Hepatocyte (in vitro differentiated cells): ENCODE results near the gene SLC35F5. TPM values are rescaled to one million over a fixed set of nuclear protein-coding genes. Genes with fewer than 3 reads are reported as not detected.

Source experiments
- DNase-seq: peaks from one replicate; pipeline ENCODE4 v3.0.0-alpha.2; 2016; ENCODE audit warnings: low spot score
- H2AFZ ChIP-seq: fragments of 200-600 bp; sonication (generic); 2 replicates; pipeline ENCODE4 v1.6.0; 2016; ENCODE audit warnings: antibody characterized with exemption, mild to moderate bottlenecking
- H3K27ac ChIP-seq: fragments of 200-600 bp; sonication (generic); 2 replicates; pipeline ENCODE4 v1.5.1; 2016; ENCODE audit warnings: mild to moderate bottlenecking
- H3K27me3 ChIP-seq: fragments of 200-600 bp; sonication (generic); 2 replicates; pipeline ENCODE4 v1.6.1; 2016
- H3K36me3 ChIP-seq: fragments of 200-600 bp; sonication (generic); replicated peaks from 2 replicates; pipeline ENCODE4 v1.5.1; 2016; ENCODE audit warnings: low read depth; ENCODE audit not compliant: insufficient read depth
- H3K4me1 ChIP-seq: fragments of 200-600 bp; sonication (generic); 2 replicates; pipeline ENCODE4 v1.5.1; 2016; ENCODE audit warnings: mild to moderate bottlenecking, moderate library complexity; ENCODE audit not compliant: insufficient read depth
- H3K4me2 ChIP-seq: fragments of 200-600 bp; sonication (generic); 2 replicates; pipeline ENCODE4 v1.6.0; 2016
- H3K4me3 ChIP-seq: fragments of 200-600 bp; sonication (generic); 2 replicates; pipeline ENCODE4 v1.5.1; 2016; ENCODE audit warnings: mild to moderate bottlenecking
- H3K79me2 ChIP-seq: fragments of 200-600 bp; sonication (generic); 2 replicates; pipeline ENCODE4 v1.6.0; 2017; ENCODE audit warnings: mild to moderate bottlenecking
- H3K9me2 ChIP-seq: fragments of 200-600 bp; sonication (generic); replicated peaks from 2 replicates; pipeline ENCODE4 v1.6.0; 2017; ENCODE audit warnings: mild to moderate bottlenecking; ENCODE audit not compliant: insufficient read depth
- H3K9me3 ChIP-seq: fragments of 200-600 bp; sonication (generic); 2 replicates; pipeline ENCODE4 v1.5.1; 2016; ENCODE audit warnings: low read depth, mild to moderate bottlenecking
- H4K20me1 ChIP-seq: fragments of 200-600 bp; sonication (generic); 2 replicates; pipeline ENCODE4 v1.6.0; 2016; ENCODE audit warnings: mild to moderate bottlenecking; ENCODE audit not compliant: insufficient read depth, poor library complexity, severe bottlenecking
- CTCF ChIP-seq: fragments of 200-600 bp; sonication (generic); IDR thresholded peaks from 2 replicates; pipeline ENCODE4 v1.5.1; 2016; ENCODE audit warnings: antibody characterized with exemption, mild to moderate bottlenecking; ENCODE audit not compliant: poor library complexity
- EZH2 ChIP-seq: fragments of 200-600 bp; sonication (generic); IDR thresholded peaks from 2 replicates; pipeline ENCODE4 v1.6.1; 2016; ENCODE audit warnings: antibody characterized with exemption, mild to moderate bottlenecking, borderline replicate concordance
- EZH2phosphoT487 ChIP-seq: fragments of 200-600 bp; sonication (generic); IDR thresholded peaks from one replicate; pipeline ENCODE4 v1.6.1; 2018; ENCODE audit warnings: antibody characterized with exemption, mild to moderate bottlenecking, low read depth, moderate library complexity; ENCODE audit not compliant: unreplicated experiment, severe bottlenecking
- WGBS: methylation state at CpG from one replicate; pipeline ENCODE4 v1.1.6; 2016; ENCODE audit warnings: low lambda C conversion rate; ENCODE audit errors: missing lambda C conversion rate; 5-methylcytosine and 5-hydroxymethylcytosine counted together
- polyA plus RNA-seq: library from polyadenylated mRNA; unstranded; fragments of >200 nt; fragmentation: Nextera tagmentation; extraction: Ambion mirVana; gene quantifications from 2 replicates; pipeline ENCODE4 v1.2.1, GENCODE V29; 2016
- total RNA-seq: library from RNA; depleted of rRNA; stranded (reverse); fragments of >200 nt; gene quantifications from 2 replicates; pipeline ENCODE4 v1.2.3, GENCODE V29; 2014

SLC35F5 gene
- total and polyA plus RNA-seq, 2 experiments from 2014 or later, result 69.4 to 132 TPM

- Histone ChIP-seq H3K27me3 (no peaks in the 10 kb centered on the region), H2AFZ (no peak overlapping the region), H3K4me1 (no peaks in the 10 kb centered on the region), H3K36me3 (no peaks in the 10 kb centered on the region), H3K79me2 (no peaks in the 10 kb centered on the region), H4K20me1 (no peaks in the 10 kb centered on the region), H3K9me2 (no peaks in the 10 kb centered on the region), H3K27ac (no peak overlapping the region), H3K4me2 (no peak overlapping the region), H3K4me3 (no peak overlapping the region), H3K9me3 (no peaks in the 10 kb centered on the region)
- no peak for DNase-seq
- 92% methylated on average over 8 of the region's 8 CpGs for WGBS
- no peak for TF ChIP-seq EZH2phosphoT487
- no peak for TF ChIP-seq CTCF
- TF ChIP-seq EZH2, result no peak
Measured at GRCh38 chr2:113685471-113685870, 71.0 kb downstream of the SLC35F5 start.

- no peak for TF ChIP-seq CTCF
- no peak for TF ChIP-seq EZH2phosphoT487
- Histone ChIP-seq H3K9me3 (no peaks in the 10 kb centered on the region), H3K27me3 (no peaks in the 10 kb centered on the region), H3K36me3 (no peaks in the 10 kb centered on the region), H3K4me1 (no peaks in the 10 kb centered on the region), H3K4me2 (no peak overlapping the region), H3K79me2 (no peaks in the 10 kb centered on the region), H4K20me1 (no peaks in the 10 kb centered on the region), H3K9me2 (no peaks in the 10 kb centered on the region), H3K27ac (no peak overlapping the region), H3K4me3 (no peak overlapping the region), H2AFZ (no peak overlapping the region)
- no peak for DNase-seq
- 77% methylated on average over 8 of the region's 8 CpGs for whole genome bisulfite sequencing
Measured at GRCh38 chr2:113679457-113679856, 77.0 kb downstream of the SLC35F5 start.

GRCh38 chr2:113677330-113677729 is 79.1 kb downstream of the SLC35F5 start:
- no peaks in the 10 kb centered on the region for H3K9me2 ChIP-seq
- no peaks in the 10 kb centered on the region for H3K36me3 ChIP-seq
- no peak for DNase-seq
- H2AFZ ChIP-seq, result no peak overlapping the region
- TF ChIP-seq CTCF (no peak), EZH2 (no peak), EZH2phosphoT487 (no peak)
- H3K9me3 ChIP-seq, result no peaks in the 10 kb centered on the region
- no peaks in the 10 kb centered on the region for H3K4me1 ChIP-seq
- no peaks in the 10 kb centered on the region for H4K20me1 ChIP-seq
- no peaks in the 10 kb centered on the region for H3K27me3 ChIP-seq
- H3K27ac ChIP-seq, result no peak overlapping the region
- H3K4me2 ChIP-seq, result no peak overlapping the region
- WGBS, result 67% methylated on average over 2 of the region's 2 CpGs
- no peaks in the 10 kb centered on the region for H3K79me2 ChIP-seq
- no peak overlapping the region for H3K4me3 ChIP-seq
